Right lobe of liver (tissue), 4 donors: ENCODE data around the gene PTK7.

Source experiments
- POLR2A ChIP-seq: fragments of 450-650 bp; IDR thresholded peaks from one replicate; pipeline ENCODE4 v1.6.1; 2017; ENCODE audit warnings: antibody characterized with exemption, mild to moderate bottlenecking
- TF ChIP-seq, protein P1 (sequence below), 4 donors: fragments of 200-600 bp in 3 of 4; fragments of 450-650 bp in 1 of 4; IDR thresholded peaks; one replicate each; pipeline versions ENCODE4 v1.5.1 to v1.8.0; 2016 to 2022; ENCODE audit warnings: antibody characterized with exemption in 4 of 4, mild to moderate bottlenecking in 2 of 4
- donor health status: DM: no; HTN: no; CAD: no.
- donor health status: DM: no; HTN: no; CAD: no.
- donor health status: DM: no; HTN: yes; CAD: no.

DNA sequence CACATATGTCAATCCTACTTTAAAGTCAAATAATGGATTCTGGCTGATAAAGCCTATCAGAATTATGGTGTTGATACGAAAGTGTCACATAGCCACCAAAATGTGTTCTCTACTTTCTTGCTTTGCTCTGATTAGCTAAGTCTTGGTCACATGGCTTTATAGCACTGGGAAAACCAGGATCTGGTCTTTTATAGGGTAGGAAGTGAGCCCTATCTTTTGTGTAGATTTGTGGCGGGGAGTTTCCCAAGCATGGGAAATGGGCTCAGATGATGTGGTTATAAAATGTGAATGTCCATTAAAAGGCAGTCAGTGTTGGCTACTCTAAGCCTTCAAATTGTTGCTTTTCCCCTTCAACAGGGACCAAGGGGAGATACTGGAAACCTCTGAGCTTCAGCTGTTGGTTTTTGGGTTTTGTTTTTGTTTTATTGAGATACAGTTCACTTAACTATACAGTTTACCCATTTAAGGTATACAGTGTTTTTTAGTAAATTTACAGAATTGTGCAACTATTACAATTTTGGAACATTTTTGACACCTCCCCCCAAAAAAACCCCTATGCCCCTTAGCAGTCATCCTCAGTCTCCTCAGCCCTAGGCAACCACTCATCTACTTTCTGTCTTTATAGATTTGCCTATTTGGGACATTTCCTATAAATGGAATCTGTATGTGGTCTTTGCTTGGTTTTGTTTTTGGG lies 42.5 kb upstream of the PTK7 start:
- TF ChIP-seq, protein P1, sequence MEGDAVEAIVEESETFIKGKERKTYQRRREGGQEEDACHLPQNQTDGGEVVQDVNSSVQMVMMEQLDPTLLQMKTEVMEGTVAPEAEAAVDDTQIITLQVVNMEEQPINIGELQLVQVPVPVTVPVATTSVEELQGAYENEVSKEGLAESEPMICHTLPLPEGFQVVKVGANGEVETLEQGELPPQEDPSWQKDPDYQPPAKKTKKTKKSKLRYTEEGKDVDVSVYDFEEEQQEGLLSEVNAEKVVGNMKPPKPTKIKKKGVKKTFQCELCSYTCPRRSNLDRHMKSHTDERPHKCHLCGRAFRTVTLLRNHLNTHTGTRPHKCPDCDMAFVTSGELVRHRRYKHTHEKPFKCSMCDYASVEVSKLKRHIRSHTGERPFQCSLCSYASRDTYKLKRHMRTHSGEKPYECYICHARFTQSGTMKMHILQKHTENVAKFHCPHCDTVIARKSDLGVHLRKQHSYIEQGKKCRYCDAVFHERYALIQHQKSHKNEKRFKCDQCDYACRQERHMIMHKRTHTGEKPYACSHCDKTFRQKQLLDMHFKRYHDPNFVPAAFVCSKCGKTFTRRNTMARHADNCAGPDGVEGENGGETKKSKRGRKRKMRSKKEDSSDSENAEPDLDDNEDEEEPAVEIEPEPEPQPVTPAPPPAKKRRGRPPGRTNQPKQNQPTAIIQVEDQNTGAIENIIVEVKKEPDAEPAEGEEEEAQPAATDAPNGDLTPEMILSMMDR (IDR thresholded peaks at IDR 0.05): no peak
- TF ChIP-seq POLR2A: no peak
